CD4-positive, alpha-beta memory T cell (primary cell): ENCODE data around the gene MTA2. TPM values are rescaled to one million over a fixed set of nuclear protein-coding genes. Genes with fewer than 3 reads are reported as not detected.

Source experiments
- CTCF ChIA-PET: fragments of 350-600 bp; sonication (Branson Sonifier 250); formaldehyde crosslinking; loops from one replicate; lab custom pipeline; 2021; ENCODE audit warnings: inconsistent platforms; ENCODE audit not compliant: partially characterized antibody; lab: Charles Lee
- POLR2A ChIA-PET: fragments of 350-600 bp; sonication (Branson Sonifier 250); formaldehyde crosslinking; loops from one replicate; lab custom pipeline; 2021; ENCODE audit not compliant: partially characterized antibody; lab: Charles Lee
- DNase-seq, 5 donors: peaks; one replicate each; pipeline versions ENCODE4 v3.0.0 to v3.0.0-alpha.2; 2020 to 2022; ENCODE audit warnings: mixed read lengths in 1 of 5
- H3K27ac ChIP-seq: one replicate; pipeline ENCODE4 v1.7.0; 2013; ENCODE audit warnings: low read depth, low read length
- H3K27me3 ChIP-seq: 2 replicates; pipeline ENCODE4 v1.7.0; 2013; ENCODE audit warnings: mild to moderate bottlenecking, low read length, moderate library complexity; ENCODE audit not compliant: insufficient read depth
- H3K36me3 ChIP-seq: 2 replicates; pipeline ENCODE4 v1.7.0; 2013; ENCODE audit warnings: mild to moderate bottlenecking, low read length, moderate library complexity; ENCODE audit not compliant: insufficient read depth
- H3K4me1 ChIP-seq: 2 replicates; pipeline ENCODE4 v1.7.0; 2013; ENCODE audit warnings: mild to moderate bottlenecking, low read length, moderate library complexity; ENCODE audit not compliant: insufficient read depth
- H3K4me3 ChIP-seq, 2 donors: one replicate each; pipeline ENCODE4 v1.7.0; 2013; ENCODE audit warnings: low read length in 2 of 2, mild to moderate bottlenecking in 1 of 2
- H3K9me3 ChIP-seq, 2 donors: one replicate each; pipeline ENCODE4 v1.7.0; 2013; ENCODE audit warnings: low read length in 2 of 2, control low read depth in 1 of 2; ENCODE audit not compliant: control insufficient read depth in 1 of 2
- H3K27ac Mint-ChIP-seq, 7 donors: one replicate each; pipeline ENCODE4 v1.8.0; 2020 to 2021; ENCODE audit warnings: mixed read lengths in 7 of 7, mild to moderate bottlenecking in 6 of 7, inconsistent platforms in 3 of 7, moderate library complexity in 3 of 7
- H3K27me3 Mint-ChIP-seq, 2 donors: one replicate each; pipeline ENCODE4 v1.8.0; 2020 to 2021; ENCODE audit warnings: mixed read lengths in 2 of 2
- H3K36me3 Mint-ChIP-seq, 2 donors: one replicate each; pipeline ENCODE4 v1.8.0; 2020 to 2021; ENCODE audit warnings: mixed read lengths in 2 of 2, inconsistent platforms in 1 of 2, mild to moderate bottlenecking in 1 of 2
- H3K4me1 Mint-ChIP-seq, 4 donors: one replicate each; pipeline ENCODE4 v1.8.0; 2020 to 2021; ENCODE audit warnings: mixed read lengths in 4 of 4, mild to moderate bottlenecking in 1 of 4
- H3K4me3 Mint-ChIP-seq, 8 donors: one replicate each; pipeline ENCODE4 v1.8.0; 2020 to 2021; ENCODE audit warnings: mixed read lengths in 8 of 8, mild to moderate bottlenecking in 7 of 8, moderate library complexity in 6 of 8, inconsistent platforms in 3 of 8
- H3K9me3 Mint-ChIP-seq, 8 donors: one replicate each; pipeline ENCODE4 v1.8.0; 2020 to 2021; ENCODE audit warnings: mixed read lengths in 8 of 8, mild to moderate bottlenecking in 5 of 8, inconsistent platforms in 3 of 8, moderate library complexity in 1 of 8
- intact Hi-C: fragments of 100-400 bp; cut with micrococcal nuclease; formaldehyde crosslinking; loops from one replicate; pipeline ENCODE4 v1.15.1; 2023
- polyA plus RNA-seq, 2 donors: library from polyadenylated mRNA; unstranded; fragments of 300-500 nt; fragmentation: Illumina TruSeq; gene quantifications; one replicate each; pipeline ENCODE4 v1.2.3, GENCODE V29; 2021
- total RNA-seq, 2 experiments: library from RNA; stranded (reverse); gene quantifications; one replicate each; pipeline ENCODE4 v1.2.3, GENCODE V29; 2021

Gene MTA2
- total and polyA plus RNA-seq, 4 experiments from 2014 or later: 16.6 to 210 (median 122) TPM

- no peaks in the 10 kb centered on the region for H3K27me3 ChIP-seq
- Mint-ChIP-seq H3K27me3 (no peaks in the 10 kb centered on the region), H3K36me3 (peaks cover 60 to 80% of the 10 kb centered on the region in 2 donors), H3K9me3 (peaks cover 0 to 8% (median 0%) of the 10 kb centered on the region in 8 donors), H3K27ac (peak overlapping the region in 5 of 7 donors; percentile 10 to 87 (median 52)), H3K4me1 (peaks cover 39 to 88% (median 64%) of the 10 kb centered on the region in 4 donors), H3K4me3 (no peak overlapping the region)
- CTCF ChIA-PET: interaction anchor here (1.0 to 6.3 kb wide), 6 partner anchors 12 to 267 kb away, joined by 3 to 82 read pairs (median 4); partner anchors contain the start of gene ZBTB3
- intact Hi-C loops: no loop called here
- no peak overlapping the region for H3K4me3 ChIP-seq
- no peak overlapping the region for H3K27ac ChIP-seq
- POLR2A ChIA-PET: interaction anchor here (0.6 to 12.0 kb wide), 9 partner anchors 9 to 246 kb away, joined by 3 to 494 read pairs (median 5); partner anchors contain the start of genes B3GAT3, C11orf98, CSKMT and EML3
- peaks cover 58% of the 10 kb centered on the region for H3K4me1 ChIP-seq
- DNase-seq: no peak
- no peaks in the 10 kb centered on the region for H3K9me3 ChIP-seq
- H3K36me3 ChIP-seq: peaks cover 51% of the 10 kb centered on the region
Measured at GRCh38 chr11:62595124-62595523, 6.5 kb downstream of the MTA2 start.

DNA sequence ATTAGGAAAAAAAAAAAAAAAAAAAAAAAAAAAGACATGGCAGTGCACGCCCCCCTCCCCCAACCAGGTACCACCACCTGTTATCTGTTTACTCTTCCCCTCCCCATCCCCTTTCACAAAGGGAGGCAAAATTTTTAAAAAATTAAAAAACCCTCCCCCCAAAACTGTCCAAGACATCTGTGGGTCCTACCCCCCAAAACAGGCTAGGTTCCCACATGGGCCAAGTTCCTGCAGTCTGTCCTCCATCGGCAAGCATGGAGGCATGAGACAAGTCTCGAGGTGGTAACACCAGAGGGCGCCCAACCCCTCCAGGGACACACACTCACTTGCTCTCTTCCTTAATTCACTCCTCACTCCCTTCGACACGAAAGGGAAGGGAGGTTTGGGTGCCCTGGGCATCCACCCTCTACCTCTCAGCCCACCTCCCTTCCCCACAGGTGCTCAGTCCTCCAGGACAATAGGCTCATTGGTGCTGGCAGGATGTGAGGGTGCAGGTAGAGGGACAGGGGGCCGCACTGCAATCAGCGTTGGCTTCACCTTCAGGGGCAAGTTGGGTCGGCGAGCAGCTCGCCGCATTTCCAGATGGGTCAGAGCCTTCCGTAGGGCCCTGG lies 8.1 kb downstream of the MTA2 start:
- DNase-seq: peak; percentile 76 to 85 (median 77)
- ChIA-PET POLR2A (interaction anchor here (0.9 to 12.0 kb wide), 24 partner anchors 8 to 287 kb away, joined by 3 to 494 read pairs (median 32); partner anchors contain the start of genes B3GAT3, BSCL2, C11orf98 and CSKMT), CTCF (interaction anchor here (0.7 to 6.3 kb wide), 22 partner anchors 8 to 268 kb away, joined by 3 to 86 read pairs (median 5); partner anchors contain the start of genes B3GAT3, C11orf98, CSKMT and EML3)
- peak overlapping the region; percentile 32 for H3K27ac ChIP-seq
- H3K27ac Mint-ChIP-seq: peak overlapping the region; percentile 87 to 98 (median 97)
- H3K27me3 ChIP-seq: no peaks in the 10 kb centered on the region
- H3K36me3 ChIP-seq: peaks cover 53% of the 10 kb centered on the region
- H3K4me1 Mint-ChIP-seq: peaks cover 30 to 85% (median 55%) of the 10 kb centered on the region in 4 donors
- H3K4me1 ChIP-seq: peaks cover 55% of the 10 kb centered on the region
- no peaks in the 10 kb centered on the region for H3K27me3 Mint-ChIP-seq
- H3K9me3 Mint-ChIP-seq: peaks cover 0 to 8% (median 0%) of the 10 kb centered on the region in 8 donors
- intact Hi-C loops: loop anchor here (1.0 to 5.0 kb wide), 2 partner anchors 101 to 269 kb away; no protein-coding TSS in a partner anchor
- H3K4me3 Mint-ChIP-seq: peak overlapping the region; percentile 64 to 90 (median 79)
- H3K4me3 ChIP-seq: no peak overlapping the region
- peaks cover 46 to 70% of the 10 kb centered on the region in 2 donors for H3K36me3 Mint-ChIP-seq
- no peaks in the 10 kb centered on the region for H3K9me3 ChIP-seq

GRCh38 chr11:62592989-62593421 lies 8.7 kb downstream of the MTA2 start:
- no peaks in the 10 kb centered on the region for H3K9me3 ChIP-seq
- POLR2A ChIA-PET: interaction anchor here (0.8 to 12.0 kb wide), 26 partner anchors 9 to 288 kb away, joined by 3 to 494 read pairs (median 32); partner anchors contain the start of genes B3GAT3, BSCL2, C11orf98 and CSKMT
- H3K27me3 ChIP-seq: no peaks in the 10 kb centered on the region
- peak overlapping the region in 5 of 8 donors; percentile 37 to 96 (median 70) for H3K4me3 Mint-ChIP-seq
- peak overlapping the region; percentile 84 to 98 (median 98) for H3K27ac Mint-ChIP-seq
- peaks cover 0 to 8% (median 0%) of the 10 kb centered on the region in 8 donors for H3K9me3 Mint-ChIP-seq
- DNase-seq: no peak
- peaks cover 53% of the 10 kb centered on the region for H3K36me3 ChIP-seq
- peak overlapping the region; percentile 87 for H3K27ac ChIP-seq
- H3K4me1 Mint-ChIP-seq: peaks cover 27 to 80% (median 51%) of the 10 kb centered on the region in 4 donors
- no peaks in the 10 kb centered on the region for H3K27me3 Mint-ChIP-seq
- intact Hi-C loops: loop anchor here (1.0 to 5.0 kb wide), 2 partner anchors 101 to 269 kb away; no protein-coding TSS in a partner anchor
- peaks cover 43 to 64% of the 10 kb centered on the region in 2 donors for H3K36me3 Mint-ChIP-seq
- CTCF ChIA-PET: interaction anchor here (0.7 to 6.3 kb wide), 25 partner anchors 8 to 269 kb away, joined by 3 to 86 read pairs (median 6); partner anchors contain the start of genes B3GAT3, C11orf98, CSKMT and EEF1G
- H3K4me3 ChIP-seq: peak overlapping the region in 1 of 2 donors; percentile 69
- H3K4me1 ChIP-seq: peaks cover 50% of the 10 kb centered on the region

GRCh38 chr11:62592146-62592815 lies 9.4 kb downstream of the MTA2 start:
- Mint-ChIP-seq H3K27ac (peak overlapping the region; percentile 87 to 98 (median 98)), H3K4me1 (peaks cover 27 to 73% (median 45%) of the 10 kb centered on the region in 4 donors), H3K27me3 (no peaks in the 10 kb centered on the region), H3K9me3 (peaks cover 0 to 8% (median 0%) of the 10 kb centered on the region in 8 donors), H3K36me3 (peaks cover 35 to 61% of the 10 kb centered on the region in 2 donors), H3K4me3 (peak overlapping the region; percentile 89 to 98 (median 95))
- Histone ChIP-seq H3K27ac (peak overlapping the region; percentile 87), H3K4me3 (peak overlapping the region; percentile 67 to 69), H3K4me1 (peaks cover 43% of the 10 kb centered on the region), H3K36me3 (peaks cover 53% of the 10 kb centered on the region), H3K9me3 (no peaks in the 10 kb centered on the region), H3K27me3 (no peaks in the 10 kb centered on the region)
- ChIA-PET CTCF (interaction anchor here (0.7 to 6.3 kb wide), 44 partner anchors 7 to 289 kb away, joined by 3 to 86 read pairs (median 5); partner anchors contain the start of genes B3GAT3, C11orf98, CSKMT and EEF1G), POLR2A (interaction anchor here (0.6 to 12.0 kb wide), 61 partner anchors 9 to 625 kb away, joined by 3 to 494 read pairs (median 7); partner anchors contain the start of genes AHNAK, B3GAT3, BSCL2 and C11orf98)
- intact Hi-C loops: loop anchor here (5.0 kb wide), 1 partner anchor 270 kb away; no protein-coding TSS in a partner anchor
- no peak for DNase-seq

DNA sequence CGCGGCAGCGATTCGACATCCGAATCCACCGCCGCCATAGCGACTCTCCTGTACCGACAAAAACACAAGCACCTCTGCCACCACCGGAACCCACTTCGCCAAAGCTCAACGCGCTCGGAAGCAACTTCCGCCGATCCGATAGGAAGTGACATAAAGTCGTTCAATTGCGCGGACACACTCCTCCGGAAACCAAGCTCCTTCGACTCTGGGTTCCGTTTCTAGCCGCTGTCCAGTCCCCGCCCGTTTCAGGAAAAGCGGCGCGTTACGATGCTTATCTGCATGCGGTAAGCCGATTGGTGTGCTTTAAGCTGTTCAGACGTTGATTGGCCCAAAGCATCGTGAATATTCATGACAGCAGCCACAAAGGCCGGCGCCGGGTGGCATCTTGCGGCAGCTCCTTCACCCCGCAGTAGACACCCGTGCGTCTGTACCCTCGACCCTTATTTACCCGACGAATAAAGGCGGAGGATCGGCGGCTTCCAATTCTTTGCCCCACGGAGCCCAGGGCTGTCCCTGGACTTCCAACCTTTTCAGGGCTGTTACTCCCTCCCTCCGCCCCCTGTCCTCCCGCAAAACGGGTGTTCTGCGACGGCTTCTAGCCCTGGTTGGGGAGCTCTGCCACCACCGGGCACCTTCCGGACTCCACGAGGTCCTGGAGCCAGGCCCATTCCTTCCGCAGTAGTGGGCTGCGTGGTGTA lies 10.1 kb downstream of the MTA2 start, which contains the start of gene TUT1:
Gene TUT1, minus strand, starts transcription at position 76 of the 698 bp plus-strand sequence. Its CDS starts 38 bp downstream, at position 38.
- Histone ChIP-seq H3K4me1 (peaks cover 43% of the 10 kb centered on the region), H3K27me3 (no peaks in the 10 kb centered on the region), H3K9me3 (no peaks in the 10 kb centered on the region), H3K27ac (peak within 1 kb of the TSS; percentile 87), H3K36me3 (peaks cover 47% of the 10 kb centered on the region), H3K4me3 (peak within 1 kb of the TSS; percentile 69 to 87)
- intact Hi-C loops: loop anchor here (1.0 to 5.0 kb wide), 11 partner anchors 8 to 289 kb away; partner anchors contain the start of genes C11orf98, CSKMT, EML3 and GANAB
- H3K4me3 Mint-ChIP-seq: peak within 1 kb of the TSS; percentile 89 to 98 (median 95)
- peaks cover 26 to 69% (median 44%) of the 10 kb centered on the region in 4 donors for H3K4me1 Mint-ChIP-seq
- POLR2A ChIA-PET: interaction anchor here (0.6 to 12.0 kb wide), 66 partner anchors 9 to 1680 kb away, joined by 3 to 494 read pairs (median 6); partner anchors contain the start of genes AHNAK, B3GAT3, BSCL2 and C11orf98
- CTCF ChIA-PET: interaction anchor here (0.7 to 6.3 kb wide), 44 partner anchors 8 to 289 kb away, joined by 3 to 86 read pairs (median 5); partner anchors contain the start of genes B3GAT3, C11orf98, CSKMT and EEF1G
- H3K27me3 Mint-ChIP-seq: no peaks in the 10 kb centered on the region
- H3K9me3 Mint-ChIP-seq: peaks cover 0 to 8% (median 0%) of the 10 kb centered on the region in 8 donors
- peak within 1 kb of the TSS; percentile 87 to 98 (median 98) for H3K27ac Mint-ChIP-seq
- peaks cover 31 to 58% of the 10 kb centered on the region in 2 donors for H3K36me3 Mint-ChIP-seq
- DNase-seq: peak; percentile 96 to 98 (median 98)
